IMR-90 (cell line): ENCODE results near the gene CD84.

Source experiments
- FOS ChIP-seq: fragments of 150-350 bp; IDR thresholded peaks from 2 replicates; pipeline ENCODE4 v1.6.1; 2016; ENCODE audit warnings: low read depth, low read length
- RAD21 ChIP-seq: IDR thresholded peaks from 2 replicates; pipeline ENCODE4 v1.6.1; 2012; ENCODE audit warnings: low read length, improper control_type of control experiment
- TF ChIP-seq, protein P1 (sequence below): conservative IDR thresholded peaks from 2 replicates; pipeline ENCODE4 v1.5.1; 2012; ENCODE audit warnings: mild to moderate bottlenecking, low read depth, low read length, improper control_type of control experiment
- TF ChIP-seq, protein P2 (sequence below): fragments of 150-350 bp; IDR thresholded peaks from 2 replicates; pipeline ENCODE4 v1.6.1; 2016; ENCODE audit warnings: low read depth, mild to moderate bottlenecking, low read length, moderate library complexity, borderline replicate concordance
- TF ChIP-seq, protein P3 (sequence below): fragments of 150-350 bp; IDR thresholded peaks from 2 replicates; pipeline ENCODE4 v1.6.1; 2017; ENCODE audit warnings: mild to moderate bottlenecking, antibody characterized with exemption, low read length, low read depth

DNA sequence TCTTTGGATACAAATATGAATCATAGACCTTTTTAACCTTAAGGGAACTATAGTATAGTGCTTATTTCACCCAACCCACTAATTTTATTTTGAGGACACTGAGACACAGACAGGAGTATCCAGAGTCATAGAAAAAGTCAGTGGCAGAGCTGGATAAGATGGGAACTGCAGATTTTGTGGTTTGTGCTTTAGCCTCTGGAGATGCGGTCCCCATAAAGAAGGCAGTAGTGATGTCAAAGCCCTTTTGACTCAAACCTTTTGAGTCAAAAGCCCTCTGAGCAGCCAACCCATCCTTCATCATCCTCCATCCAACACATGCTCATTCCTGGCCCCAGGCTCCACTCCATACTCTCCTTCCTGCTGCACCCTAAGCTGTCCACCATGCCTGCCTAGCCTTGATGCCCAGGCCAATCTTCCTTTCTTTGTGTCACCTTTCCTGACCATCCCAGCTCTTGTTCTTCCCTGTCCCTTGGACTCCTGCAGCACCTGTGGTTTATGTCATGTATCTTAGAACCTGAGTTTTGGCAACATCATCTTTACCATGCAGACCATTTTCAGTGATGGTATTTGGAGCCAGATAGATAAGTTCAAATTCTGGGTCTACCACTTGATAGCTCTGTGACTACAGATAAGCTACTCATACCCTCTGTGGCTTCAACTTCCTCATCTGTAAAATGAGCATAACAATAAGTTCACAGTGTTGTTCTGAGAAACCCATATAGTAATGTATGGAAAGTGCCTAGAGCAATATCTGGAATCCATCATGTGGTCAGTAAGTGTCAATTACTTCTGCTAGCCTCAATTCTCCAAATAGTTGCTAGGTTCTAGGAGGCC, 47.4 kb upstream of the CD84 start:
- TF ChIP-seq, protein P1, sequence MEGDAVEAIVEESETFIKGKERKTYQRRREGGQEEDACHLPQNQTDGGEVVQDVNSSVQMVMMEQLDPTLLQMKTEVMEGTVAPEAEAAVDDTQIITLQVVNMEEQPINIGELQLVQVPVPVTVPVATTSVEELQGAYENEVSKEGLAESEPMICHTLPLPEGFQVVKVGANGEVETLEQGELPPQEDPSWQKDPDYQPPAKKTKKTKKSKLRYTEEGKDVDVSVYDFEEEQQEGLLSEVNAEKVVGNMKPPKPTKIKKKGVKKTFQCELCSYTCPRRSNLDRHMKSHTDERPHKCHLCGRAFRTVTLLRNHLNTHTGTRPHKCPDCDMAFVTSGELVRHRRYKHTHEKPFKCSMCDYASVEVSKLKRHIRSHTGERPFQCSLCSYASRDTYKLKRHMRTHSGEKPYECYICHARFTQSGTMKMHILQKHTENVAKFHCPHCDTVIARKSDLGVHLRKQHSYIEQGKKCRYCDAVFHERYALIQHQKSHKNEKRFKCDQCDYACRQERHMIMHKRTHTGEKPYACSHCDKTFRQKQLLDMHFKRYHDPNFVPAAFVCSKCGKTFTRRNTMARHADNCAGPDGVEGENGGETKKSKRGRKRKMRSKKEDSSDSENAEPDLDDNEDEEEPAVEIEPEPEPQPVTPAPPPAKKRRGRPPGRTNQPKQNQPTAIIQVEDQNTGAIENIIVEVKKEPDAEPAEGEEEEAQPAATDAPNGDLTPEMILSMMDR = no peak
- TF ChIP-seq, protein P2, sequence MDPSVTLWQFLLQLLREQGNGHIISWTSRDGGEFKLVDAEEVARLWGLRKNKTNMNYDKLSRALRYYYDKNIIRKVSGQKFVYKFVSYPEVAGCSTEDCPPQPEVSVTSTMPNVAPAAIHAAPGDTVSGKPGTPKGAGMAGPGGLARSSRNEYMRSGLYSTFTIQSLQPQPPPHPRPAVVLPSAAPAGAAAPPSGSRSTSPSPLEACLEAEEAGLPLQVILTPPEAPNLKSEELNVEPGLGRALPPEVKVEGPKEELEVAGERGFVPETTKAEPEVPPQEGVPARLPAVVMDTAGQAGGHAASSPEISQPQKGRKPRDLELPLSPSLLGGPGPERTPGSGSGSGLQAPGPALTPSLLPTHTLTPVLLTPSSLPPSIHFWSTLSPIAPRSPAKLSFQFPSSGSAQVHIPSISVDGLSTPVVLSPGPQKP = no peak
- TF ChIP-seq FOS = no peak
- TF ChIP-seq RAD21 = no peak
- TF ChIP-seq, protein P3, sequence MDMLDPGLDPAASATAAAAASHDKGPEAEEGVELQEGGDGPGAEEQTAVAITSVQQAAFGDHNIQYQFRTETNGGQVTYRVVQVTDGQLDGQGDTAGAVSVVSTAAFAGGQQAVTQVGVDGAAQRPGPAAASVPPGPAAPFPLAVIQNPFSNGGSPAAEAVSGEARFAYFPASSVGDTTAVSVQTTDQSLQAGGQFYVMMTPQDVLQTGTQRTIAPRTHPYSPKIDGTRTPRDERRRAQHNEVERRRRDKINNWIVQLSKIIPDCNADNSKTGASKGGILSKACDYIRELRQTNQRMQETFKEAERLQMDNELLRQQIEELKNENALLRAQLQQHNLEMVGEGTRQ = no peak
